HTR-8/SVneo (cell line): Measurements from ENCODE around the gene DIS3L2.
"Not testable (repeated sequence)": the region's sequence is repeated elsewhere in the genome, so short reads cannot be mapped to it uniquely, and the experiment has no call there.

Experiments
- DNase-seq: peaks from one replicate; pipeline ENCODE4 v3.0.0; 2011; ENCODE audit warnings: low spot score, mixed read lengths; ENCODE audit not compliant: insufficient read length
- FAIRE-seq: peaks from 2 replicates; lab custom pipeline; 2011; peaks lifted over from hg19 to GRCh38; lab: Jason Lieb, UNC

DIS3L2 gene

DNA sequence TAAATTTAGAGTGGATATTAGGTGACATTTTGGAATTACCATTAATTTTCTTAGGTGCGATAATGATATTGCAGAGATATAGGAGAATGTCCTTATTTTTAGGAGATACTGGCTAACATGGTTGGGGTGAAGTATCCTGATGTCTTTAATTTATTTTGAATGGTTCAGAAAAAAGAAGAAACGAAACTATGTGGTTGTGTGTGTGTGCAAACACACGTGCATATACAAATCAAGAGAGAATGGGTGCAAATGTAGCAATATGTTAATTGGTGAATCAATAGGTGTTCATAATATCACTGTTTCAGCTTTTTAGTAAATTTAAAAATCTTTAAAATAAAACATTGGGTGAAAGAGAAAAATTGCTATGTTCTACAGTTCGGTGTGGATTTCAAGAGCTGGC is 140.9 kb downstream of the DIS3L2 start:
- FAIRE-seq: no peak
- no peak for DNase-seq

DNA sequence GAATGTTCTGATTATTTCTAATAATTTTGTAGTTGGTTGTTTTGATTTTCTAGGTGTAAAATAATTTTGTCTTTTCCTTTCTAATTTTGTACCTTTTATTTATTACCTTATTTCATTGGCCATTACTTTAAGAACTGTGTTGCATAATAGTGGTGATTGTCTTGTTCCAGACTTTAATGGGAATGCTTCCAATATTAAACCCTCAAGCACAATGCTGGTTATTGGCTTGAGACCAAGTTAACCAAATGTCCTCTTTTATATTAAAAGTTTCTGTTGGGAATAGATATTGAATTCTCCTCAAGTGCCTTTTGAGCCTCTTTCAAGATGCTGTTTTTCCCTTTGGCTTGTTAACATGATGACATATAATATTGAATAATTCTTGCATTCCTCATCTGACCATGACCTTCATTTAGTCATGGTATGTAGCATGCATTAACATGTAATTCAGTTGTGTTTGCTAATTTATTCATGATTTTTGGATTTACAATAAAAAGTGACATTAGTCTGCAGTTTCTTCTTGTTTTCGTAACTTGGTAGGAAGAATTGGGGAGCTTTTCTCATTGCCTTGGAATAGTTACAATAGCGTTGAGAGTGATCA is 141.7 kb downstream of the DIS3L2 start:
- FAIRE-seq: no peak
- DNase-seq: no peak

DNA sequence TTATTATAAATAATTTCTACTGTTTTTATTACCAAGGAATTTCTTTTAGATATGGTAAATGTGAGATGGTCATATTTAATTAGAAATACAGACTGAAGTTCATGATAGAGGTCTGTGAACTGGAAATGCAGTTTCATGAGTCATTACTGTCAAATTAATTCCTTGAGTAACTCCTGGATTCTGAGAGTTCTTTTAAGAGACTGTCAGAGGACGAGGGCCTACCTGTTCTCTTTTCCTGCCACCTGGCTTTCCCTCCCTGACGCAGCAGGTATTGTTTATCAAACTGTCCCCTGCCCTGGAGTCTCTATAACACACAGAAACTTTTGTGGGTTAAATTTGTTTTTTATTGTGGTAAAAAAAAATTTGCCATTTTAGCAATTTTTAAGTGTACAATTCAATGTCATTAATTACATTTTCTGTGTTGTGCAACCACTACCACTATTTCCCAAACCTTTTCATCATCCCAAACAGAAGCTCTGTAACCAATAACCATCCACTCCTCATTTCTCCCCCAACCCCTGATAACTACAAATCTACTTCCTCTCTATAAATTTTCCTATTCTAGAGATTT is 142.6 kb downstream of the DIS3L2 start:
- no peak for DNase-seq
- no peak for FAIRE-seq

DNA sequence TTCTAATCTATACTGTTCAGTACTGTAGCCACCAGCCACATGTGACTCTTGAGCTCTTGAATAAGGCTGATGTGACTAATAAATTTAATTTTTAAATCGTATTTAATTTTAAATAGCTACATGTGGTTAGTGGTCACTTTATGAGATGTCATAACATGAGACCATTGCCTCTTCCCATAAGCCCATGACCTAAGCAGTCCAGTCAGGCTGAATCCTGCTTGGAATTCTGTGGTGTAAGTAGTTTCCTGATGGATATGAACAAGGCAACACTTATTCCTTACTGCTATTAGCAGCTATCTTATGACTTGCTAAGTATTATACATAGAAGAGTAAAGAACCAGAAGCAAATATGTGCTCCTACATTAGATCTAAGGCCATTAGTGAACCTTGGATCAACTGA is 150.0 kb downstream of the DIS3L2 start:
- DNase-seq (no peak), FAIRE-seq (no peak)

DNA sequence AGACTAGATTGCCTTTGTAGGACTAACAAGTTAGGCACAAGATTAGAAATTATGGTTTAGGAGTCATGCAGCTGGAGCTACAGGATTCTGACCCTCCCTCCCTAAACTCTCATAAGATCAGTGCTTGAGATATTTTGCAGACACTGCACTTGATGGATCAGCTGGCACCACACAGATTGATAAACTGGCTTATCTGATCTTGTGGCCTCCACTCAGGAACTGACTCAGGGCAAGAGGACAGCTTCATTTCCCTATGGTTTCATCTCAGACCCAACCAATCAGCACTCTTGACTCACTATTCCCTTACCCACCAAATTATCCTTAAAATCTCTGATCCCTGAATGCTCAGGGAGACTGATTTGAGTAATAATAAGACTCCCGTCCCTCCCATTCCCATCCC is 152.3 kb downstream of the DIS3L2 start:
- no peak for FAIRE-seq
- no peak for DNase-seq

DNA sequence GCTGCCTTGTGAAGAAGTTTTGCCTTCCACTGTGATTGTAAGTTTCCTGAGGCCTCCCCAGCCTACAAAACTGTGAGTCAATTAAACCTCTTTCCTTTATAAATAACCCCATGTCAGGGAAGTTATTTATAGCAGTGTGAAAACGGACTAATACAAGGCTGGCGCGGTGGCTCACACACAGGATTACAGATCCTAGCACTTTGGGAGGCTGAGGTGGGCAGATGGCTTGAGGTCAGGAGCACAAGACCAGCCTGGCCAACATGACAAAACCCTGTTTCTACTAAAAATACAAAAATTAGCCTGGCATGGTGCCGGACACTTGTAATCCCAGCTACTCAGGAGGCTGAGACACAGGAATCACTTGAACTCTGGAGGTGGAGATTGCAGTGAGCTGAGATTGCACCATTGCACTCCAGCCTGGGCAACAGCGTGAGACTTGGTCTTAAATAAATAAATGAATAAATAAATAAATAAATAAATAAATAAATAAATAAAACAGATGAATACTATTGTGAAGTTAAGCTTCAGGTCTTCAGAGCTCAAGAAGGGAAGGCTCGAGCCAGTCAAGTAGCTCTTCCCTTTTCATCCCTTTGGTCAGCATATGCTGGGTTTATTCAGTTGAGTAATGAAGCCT is 154.3 kb downstream of the DIS3L2 start:
- not testable (repeated sequence) for DNase-seq, FAIRE-seq

DNA sequence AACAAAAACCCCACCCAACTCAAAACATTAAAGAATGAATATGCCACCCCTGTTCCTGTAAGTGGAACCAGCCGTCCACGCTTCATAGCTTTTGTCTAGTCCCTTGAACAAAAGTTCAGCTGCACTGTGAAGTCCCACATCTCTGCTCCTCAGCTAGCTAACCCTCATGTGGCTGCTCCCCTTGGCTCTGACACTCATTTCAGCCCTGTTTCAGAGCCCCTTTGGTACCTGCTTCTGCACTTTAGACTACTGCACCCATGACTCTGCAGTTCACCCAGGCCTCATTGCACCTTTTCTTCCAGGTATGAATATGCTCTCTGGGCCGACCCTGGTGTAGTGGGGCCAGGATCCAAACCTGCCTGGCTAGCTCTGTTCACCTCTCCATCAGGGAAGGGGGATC is 155.3 kb downstream of the DIS3L2 start:
- DNase-seq: no peak

DNA sequence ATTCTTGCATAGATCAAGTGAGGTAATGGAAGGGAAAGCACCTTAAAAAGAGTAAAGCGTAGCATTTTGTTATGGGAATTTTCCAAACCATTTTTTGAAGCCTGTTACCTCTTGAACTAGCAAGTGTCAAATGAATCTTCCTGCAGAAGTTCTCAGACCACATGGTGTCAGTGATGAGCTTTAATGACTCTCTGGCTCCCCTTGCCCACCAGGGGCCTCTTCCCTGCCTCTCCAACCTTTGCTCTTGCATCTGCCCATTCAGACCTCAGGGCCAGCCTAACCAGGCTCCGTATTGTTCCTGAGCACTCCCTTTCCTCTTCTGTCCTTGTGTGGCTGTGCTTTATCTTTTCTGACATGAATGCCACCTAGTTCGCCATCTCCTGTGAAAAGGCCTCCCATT is 155.9 kb downstream of the DIS3L2 start:
- FAIRE-seq (no peak), DNase-seq (no peak)

More for the DNA sequence above, 155.3 kb downstream of the DIS3L2 start:
- no peak for FAIRE-seq

DNA sequence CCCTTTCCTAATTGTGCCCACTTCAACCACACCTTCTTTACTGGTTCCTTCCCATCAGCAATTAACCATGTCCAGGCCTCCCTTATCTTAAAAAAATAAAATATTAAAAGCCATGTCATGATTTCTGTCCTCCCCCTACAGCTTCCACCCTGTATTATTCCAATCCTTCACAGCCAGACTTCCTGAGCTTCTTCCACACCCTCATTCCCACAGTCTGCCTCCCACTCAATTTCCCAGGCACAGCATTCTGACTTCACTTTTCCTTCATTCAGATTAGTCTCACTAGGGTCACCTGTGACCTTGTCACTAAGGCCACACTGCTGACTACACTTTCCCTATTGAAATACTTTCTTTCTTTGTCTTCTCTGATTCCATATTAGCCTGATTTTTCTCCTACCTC is 159.4 kb downstream of the DIS3L2 start:
- no peak for DNase-seq

DNA sequence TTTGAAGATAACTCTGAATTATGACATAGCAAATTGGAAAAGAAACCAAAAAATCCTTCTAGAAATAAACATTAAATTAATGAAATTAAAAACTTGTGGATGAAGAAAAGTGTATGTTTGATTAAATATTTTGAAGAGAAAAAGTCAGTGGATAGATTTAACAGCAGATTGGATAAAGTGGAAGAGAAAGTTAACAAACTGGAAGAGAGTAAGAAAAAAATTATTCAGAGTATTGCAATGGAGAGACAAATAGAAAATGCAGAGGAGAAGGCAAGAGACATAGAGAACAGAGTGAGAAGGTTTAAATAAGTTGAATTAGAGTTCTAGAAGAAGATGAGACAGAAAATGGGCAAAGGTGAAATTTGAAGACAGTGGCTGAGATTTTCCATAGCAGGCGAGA is 162.8 kb downstream of the DIS3L2 start:
- DNase-seq (no peak), FAIRE-seq (no peak)

More for the DNA sequence above, 159.4 kb downstream of the DIS3L2 start:
- FAIRE-seq: no peak

DNA sequence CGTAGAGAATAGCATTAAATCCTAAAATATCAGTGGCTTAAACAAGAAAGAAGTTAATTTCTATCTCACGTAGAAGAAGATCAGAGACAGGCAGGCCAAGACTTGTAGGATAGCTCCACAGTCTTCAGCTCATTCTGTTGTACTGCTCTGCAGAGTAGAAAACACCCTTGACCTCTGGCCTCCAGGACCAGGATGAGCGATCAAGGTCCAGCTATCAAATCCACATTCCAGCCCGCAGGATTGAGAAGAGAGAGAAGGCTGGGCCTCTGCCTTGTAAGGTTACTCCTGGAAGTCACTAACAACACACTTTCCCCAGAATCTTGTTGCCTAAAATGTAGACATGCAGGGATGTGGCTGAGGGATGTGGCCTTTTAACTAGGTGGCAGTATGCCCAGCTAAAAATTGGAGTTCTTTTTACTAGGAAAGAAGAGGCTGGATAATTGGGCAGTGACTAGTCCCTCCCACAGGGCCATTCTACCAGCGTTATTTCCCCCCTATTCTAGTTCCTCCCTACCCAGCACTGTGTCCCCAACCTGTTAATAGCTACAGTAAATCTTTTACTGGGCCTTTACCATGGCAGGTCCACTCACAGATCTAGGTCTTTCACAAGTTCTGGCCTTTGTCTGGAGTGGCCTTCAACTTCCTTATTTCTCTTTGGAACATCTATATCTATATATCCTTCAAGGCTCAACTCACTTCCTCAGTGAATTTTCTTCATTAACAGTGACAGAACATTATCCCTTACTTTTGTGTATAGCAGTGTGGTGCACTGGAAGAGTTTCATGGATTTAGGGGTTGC is 165.0 kb downstream of the DIS3L2 start:
- DNase-seq (no peak), FAIRE-seq (no peak)

DNA sequence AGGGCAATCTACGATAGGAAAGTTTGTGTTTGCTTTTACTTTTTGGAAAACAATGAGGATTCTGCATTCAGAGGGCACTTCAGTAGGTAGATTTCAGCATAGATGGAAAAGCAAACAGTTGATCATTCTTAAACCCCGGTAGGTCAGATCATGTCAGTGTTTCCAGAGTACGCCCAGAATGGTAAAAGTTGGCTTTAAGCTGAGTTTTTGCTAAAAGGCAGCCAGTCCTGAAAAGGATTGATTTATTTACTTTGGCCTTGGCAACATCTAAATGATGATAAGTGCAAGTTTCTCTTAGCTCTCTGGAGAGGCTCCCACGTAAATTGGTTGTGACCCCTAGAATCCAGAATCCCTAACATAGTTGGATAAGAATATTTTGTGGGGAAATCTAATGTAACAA is 168.0 kb downstream of the DIS3L2 start:
- no peak for FAIRE-seq
- no peak for DNase-seq

DNA sequence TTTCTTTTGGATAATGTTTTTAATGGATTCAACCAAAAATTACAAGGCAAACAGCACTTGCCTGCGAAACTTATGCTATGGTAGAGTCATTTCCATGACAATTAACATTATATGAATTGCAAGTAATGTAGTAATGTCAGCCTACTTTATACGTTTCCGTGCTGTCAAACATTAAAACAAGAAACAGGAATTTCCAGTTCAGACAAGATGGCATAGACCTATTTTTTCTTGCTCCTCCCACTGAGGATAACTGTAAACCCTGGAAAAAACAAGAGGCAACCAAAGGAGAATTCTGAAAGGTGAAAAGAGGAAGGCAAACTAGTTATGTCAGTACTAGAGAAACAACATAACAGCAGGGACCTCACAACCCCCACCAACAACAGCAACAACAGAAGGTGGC is 170.7 kb downstream of the DIS3L2 start:
- no peak for DNase-seq
- FAIRE-seq: no peak

DNA sequence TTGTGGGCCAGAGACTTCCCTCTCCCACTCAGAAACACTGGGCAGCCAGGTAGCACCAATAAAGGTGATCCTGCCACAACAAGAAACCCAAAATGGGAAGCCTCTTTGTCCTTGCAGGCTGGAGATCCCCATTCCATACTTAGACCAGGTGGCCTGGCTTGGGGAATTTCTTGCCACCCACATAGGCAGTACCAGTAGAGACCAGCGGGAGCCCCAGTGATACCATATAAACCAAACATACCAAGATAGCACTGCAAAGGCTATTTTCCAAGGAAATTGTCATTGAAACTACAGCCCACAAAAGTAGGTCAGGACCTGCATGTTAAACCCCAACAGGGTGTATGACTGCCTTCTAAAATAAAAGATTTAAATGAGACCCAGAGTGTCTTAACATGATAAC is 171.6 kb downstream of the DIS3L2 start:
- no peak for FAIRE-seq
- DNase-seq: no peak

DNA sequence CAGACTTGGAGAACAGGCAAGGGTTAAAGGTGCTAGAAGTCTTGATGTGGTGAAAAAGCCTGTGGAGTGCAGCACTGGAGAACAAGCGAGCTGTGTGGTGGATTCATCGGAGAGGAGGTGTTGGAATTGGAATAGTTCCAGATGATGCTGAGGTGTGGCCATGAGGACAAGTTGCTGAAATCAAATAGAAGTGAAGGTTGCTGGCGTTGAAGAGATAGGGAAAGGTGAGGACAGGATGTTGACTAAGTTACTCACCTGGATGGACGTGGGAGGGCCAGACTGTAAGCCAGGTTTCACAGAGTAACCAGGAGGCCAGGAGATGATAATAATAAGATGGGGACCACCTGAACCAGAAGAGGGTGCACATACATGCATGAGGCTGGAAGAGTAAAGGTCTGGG is 173.4 kb downstream of the DIS3L2 start:
- no peak for DNase-seq
- no peak for FAIRE-seq

DNA sequence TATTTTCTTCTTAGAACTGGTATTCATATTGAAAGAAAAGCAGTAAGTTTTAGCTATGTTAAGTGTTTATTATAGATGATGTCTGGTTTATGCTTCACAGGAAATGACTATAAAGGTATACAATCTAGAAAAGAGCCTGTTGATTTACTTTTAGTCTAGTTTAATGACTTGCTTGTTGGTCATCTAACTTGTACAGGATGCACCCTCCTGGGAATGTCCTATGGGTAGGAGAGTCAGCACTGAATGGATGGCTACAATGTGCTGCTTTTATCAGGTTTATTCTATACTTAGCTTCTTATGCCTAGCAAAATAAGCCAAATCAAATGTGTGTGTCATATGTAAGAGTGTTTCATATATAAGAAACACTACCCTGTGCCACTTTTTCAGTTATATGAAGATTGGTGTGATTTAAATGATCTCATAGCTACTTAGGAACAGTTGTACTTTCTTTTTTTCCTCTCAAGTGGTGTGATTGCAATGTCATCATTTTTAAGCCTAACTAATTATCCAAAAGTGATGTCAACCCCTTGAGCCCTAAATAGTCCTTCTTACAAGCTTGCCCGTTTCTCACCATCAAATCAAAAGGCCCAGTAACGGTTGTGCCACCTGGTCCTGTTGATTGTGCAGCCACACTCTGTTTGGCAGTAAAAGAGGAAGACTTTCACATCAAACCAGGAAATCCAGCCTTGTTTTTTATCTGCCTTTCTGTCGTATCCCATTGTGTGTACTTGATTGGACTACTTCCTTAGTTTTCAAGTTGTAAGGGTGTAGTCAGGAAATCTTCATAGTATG is 176.0 kb downstream of the DIS3L2 start:
- DNase-seq: no peak
- FAIRE-seq: no peak

DNA sequence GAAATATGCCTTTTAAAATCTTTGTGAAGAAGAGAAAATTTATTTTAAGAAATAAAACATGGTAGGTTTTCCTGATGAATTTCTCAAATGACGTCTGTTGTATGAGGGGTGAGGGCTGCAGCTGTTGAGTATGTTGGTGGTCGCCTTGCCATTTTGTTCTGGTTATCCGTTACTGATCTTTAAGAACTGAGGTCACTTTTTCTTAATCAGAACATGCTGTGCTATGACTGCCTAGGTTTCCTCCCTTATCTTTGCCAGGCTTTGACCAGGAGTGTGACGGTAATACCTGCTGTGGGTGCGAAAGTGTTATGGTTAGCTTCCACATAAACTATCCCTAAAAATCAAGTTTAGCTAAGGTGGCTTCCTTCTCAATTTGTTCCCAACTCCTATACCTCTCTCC is 176.9 kb downstream of the DIS3L2 start:
- FAIRE-seq (no peak), DNase-seq (no peak)

DNA sequence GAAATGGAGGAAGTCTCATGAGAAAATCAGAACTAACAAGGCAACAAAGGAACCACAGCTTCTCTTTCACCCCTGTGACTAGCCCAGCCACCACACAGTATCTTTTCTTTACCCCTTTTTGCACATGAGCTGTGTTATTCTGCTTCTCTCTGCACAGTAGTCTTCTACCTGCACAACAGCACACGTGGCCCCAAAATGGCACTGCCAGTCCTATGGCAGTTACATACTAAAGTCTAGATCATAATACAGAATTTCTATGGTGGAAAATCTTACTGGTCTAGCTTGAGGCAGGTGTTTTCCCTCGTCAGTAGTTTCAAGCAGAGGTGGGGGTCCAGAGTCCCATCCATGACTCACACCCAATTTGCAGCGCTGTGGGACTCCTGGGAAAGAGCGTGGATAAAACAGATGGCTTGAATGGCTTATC is 177.7 kb downstream of the DIS3L2 start:
- FAIRE-seq: no peak
- no peak for DNase-seq

DNA sequence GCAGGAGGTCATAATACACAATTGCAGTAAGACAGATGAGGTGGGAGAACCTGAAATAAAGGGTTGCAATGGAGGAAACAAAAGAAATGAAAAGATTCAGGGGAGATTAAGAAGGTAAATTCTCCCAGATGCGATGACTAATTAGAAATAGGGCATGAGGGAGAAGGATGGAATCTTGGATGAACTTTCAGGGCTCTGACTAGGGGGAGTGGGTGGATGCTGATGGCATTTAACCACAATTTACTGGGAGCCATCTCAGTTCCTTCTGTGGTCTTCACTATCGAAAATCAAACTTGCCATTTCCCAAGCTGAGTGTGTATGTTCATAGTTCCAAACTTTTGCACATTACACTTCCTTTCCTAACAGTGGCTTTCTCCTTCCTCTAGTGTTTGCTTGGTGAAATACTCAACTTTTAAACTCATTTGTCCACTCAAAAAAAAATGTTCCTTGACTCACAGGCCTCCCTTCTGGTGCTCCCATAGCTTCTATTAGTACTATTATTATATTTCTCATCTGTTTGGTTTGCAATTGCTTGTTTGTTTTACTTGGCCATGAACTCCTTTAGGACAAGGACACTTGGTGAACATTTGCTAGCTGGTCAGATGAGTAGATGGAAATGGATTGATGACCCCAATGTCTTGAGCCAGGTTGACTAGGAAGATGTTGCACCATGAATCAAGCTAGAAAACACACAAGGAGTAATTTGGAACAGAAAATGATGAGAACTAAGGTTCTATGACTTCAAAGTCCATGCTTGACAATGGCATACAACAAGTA is 178.5 kb downstream of the DIS3L2 start:
- DNase-seq (no peak), FAIRE-seq (no peak)

DNA sequence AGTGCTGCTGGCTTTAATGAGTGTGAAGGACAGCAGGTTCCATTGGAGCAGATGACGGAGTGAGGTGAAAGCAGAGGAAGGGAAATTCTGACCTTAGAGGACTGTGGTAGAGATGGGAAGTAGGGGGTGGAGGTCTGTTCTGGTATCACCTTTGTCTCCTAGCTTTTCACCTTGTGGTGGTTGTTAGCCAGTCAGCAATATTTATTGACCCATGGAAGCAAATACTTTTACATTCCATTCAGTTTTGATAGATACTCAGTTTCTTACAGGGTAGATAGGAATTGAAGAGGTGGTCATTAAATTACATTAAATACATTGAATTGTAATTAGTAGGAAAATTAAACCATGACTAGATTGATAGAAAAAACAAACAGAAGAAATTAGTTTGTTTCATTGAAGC is 180.1 kb downstream of the DIS3L2 start:
- FAIRE-seq: no peak
- no peak for DNase-seq
